Measurements from ENCODE around the gene VSX1. TPM values are rescaled to one million over a fixed set of nuclear protein-coding genes. Genes with fewer than 3 reads are reported as not detected.

The VSX1 gene
- total RNA-seq, result not detected in 2 replicates

- H3K36me3 Mint-ChIP-seq (ENCODE audit: low read depth), result no peaks in the 10 kb centered on the region
- DNase-seq (ENCODE audit: low spot score), result no peak
- peaks cover 10% of the 10 kb centered on the region for H3K4me1 Mint-ChIP-seq (ENCODE audit: low read depth)
- H3K27ac Mint-ChIP-seq, result no peak within 1 kb of the TSS
- peaks cover 86% of the 10 kb centered on the region for H3K27me3 Mint-ChIP-seq (ENCODE audit: low read depth)
- no peaks in the 10 kb centered on the region for H3K9me3 Mint-ChIP-seq
- intact Hi-C loops (cut with micrococcal nuclease), result no loop called here
- no peak within 1 kb of the TSS for H3K4me3 Mint-ChIP-seq (ENCODE audit: low read depth)
Observed at GRCh38 chr20:25081730-25082497, at the start of gene VSX1. Gene VSX1, minus strand, starts transcription at chr20:25082141. Its CDS starts 45 bp downstream, at chr20:25082096.

DNA sequence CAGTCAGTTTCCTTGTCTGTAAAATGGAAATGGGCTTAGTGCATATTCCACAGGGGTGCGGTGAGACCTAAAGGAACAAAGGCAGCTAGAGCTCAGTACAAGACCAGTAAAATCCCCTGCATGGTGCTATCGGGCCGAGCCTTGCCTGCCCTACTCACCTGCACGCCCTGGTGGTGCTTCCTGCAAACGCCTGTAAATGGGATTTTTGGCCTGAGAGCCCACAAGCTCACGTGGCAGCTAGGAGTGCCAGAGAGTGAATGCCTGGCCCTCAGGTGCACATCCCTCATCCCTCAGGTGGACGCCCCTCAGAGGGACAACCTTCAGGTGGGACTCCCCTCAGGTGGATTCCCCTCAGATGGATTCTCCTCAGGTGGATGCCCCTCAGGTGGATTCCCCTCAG lies 48.0 kb upstream of the VSX1 start:
- Mint-ChIP-seq H3K9me3 (no peaks in the 10 kb centered on the region), H3K27me3 (ENCODE audit: low read depth) (peaks cover 2% of the 10 kb centered on the region), H3K4me1 (ENCODE audit: low read depth) (no peaks in the 10 kb centered on the region), H3K4me3 (ENCODE audit: low read depth) (no peak overlapping the region), H3K27ac (no peak overlapping the region), H3K36me3 (ENCODE audit: low read depth) (no peaks in the 10 kb centered on the region)
- intact Hi-C loops (cut with micrococcal nuclease), result no loop called here
- DNase-seq (ENCODE audit: low spot score), result no peak

DNA sequence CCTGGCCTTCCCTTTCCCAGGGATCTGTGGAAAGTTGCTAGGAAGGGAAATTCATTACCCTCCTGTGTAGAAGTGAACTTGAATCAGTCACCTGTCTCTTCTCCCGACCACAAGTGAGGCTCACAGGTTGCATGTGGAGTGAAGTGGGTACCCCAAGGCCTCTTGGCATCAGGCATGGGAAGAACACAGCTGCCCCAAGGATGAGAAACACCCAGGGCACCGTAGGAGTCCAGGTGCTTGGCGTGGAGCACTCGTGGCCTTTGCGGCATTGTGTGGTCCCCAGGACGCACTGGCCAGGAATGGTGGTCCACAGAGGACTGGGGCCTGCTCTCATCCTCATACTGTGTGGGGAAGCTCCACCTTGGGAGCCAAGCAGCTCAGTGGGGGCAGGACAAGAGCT lies 47.5 kb upstream of the VSX1 start:
- intact Hi-C loops (cut with micrococcal nuclease), result no loop called here
- no peak for DNase-seq (ENCODE audit: low spot score)

DNA sequence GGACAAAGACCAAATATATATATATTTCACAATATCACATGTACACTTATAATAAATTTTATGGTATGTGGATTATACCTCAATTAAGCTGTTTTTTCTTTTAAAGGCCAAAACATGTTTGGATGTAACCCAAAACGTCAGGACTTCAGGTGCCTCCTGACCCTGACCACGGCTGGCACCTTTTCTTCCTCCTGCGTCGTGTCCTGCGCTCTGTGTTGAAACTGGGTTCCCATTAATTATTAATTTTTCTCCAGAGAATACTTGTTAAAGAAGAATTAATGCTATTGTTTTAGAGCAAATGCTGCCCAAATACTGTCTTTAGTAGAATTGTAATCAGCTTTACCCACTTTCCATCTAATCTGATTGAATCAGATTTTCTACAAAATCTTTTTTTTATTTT lies 46.7 kb upstream of the VSX1 start:
- H3K4me3 Mint-ChIP-seq (ENCODE audit: low read depth), result no peak overlapping the region
- H3K27ac Mint-ChIP-seq, result no peak overlapping the region
- intact Hi-C loops (cut with micrococcal nuclease), result no loop called here
- no peaks in the 10 kb centered on the region for H3K4me1 Mint-ChIP-seq (ENCODE audit: low read depth)
- H3K36me3 Mint-ChIP-seq (ENCODE audit: low read depth), result no peaks in the 10 kb centered on the region
- peaks cover 2% of the 10 kb centered on the region for H3K27me3 Mint-ChIP-seq (ENCODE audit: low read depth)
- H3K9me3 Mint-ChIP-seq, result no peaks in the 10 kb centered on the region
- no peak for DNase-seq (ENCODE audit: low spot score)

More for the DNA sequence above, 47.5 kb upstream of the VSX1 start:
- H3K27ac Mint-ChIP-seq, result no peak overlapping the region
- H3K27me3 Mint-ChIP-seq (ENCODE audit: low read depth), result peaks cover 2% of the 10 kb centered on the region
- H3K36me3 Mint-ChIP-seq (ENCODE audit: low read depth), result no peaks in the 10 kb centered on the region
- no peaks in the 10 kb centered on the region for H3K9me3 Mint-ChIP-seq
- no peaks in the 10 kb centered on the region for H3K4me1 Mint-ChIP-seq (ENCODE audit: low read depth)
- H3K4me3 Mint-ChIP-seq (ENCODE audit: low read depth), result no peak overlapping the region

DNA sequence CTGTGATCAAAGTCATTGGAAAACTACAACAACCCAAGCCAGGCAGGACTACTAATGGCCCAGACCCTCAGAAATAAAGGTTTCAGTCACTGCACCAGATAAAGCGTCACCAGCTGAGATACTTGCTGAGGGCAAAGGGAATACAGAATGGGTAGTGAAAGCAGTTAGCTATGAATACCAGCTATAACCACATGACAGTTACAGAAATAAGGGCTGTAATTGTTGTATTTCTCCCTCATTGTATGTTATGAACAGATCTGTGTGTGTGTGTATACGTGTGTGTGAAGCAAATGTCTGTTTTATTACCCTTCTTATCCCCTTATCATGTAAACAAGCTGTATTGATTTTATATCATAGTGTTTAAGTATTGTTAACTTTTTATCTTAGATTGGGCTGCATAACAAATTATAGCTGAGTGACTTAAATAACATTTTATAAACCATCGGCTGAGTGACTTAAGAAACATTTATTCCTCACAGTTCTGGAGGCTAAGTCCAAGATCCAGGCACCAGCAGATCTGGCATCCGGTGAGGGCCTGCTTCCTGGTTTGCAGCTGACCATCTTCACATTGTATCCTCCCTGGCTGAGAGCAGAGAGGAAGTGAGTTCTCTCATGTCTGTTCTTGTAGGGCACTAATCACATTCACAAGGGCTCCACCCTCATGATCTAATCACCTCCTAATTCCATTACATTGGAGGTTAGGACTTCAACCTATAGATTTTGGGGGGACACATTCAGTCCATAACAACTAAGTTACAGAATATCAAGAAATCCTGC lies 46.0 kb upstream of the VSX1 start:
- Mint-ChIP-seq H3K9me3 (no peaks in the 10 kb centered on the region), H3K27me3 (ENCODE audit: low read depth) (peaks cover 6% of the 10 kb centered on the region), H3K4me1 (ENCODE audit: low read depth) (no peaks in the 10 kb centered on the region), H3K4me3 (ENCODE audit: low read depth) (no peak overlapping the region), H3K36me3 (ENCODE audit: low read depth) (no peaks in the 10 kb centered on the region), H3K27ac (no peak overlapping the region)
- intact Hi-C loops (cut with micrococcal nuclease), result no loop called here
- DNase-seq (ENCODE audit: low spot score), result no peak

DNA sequence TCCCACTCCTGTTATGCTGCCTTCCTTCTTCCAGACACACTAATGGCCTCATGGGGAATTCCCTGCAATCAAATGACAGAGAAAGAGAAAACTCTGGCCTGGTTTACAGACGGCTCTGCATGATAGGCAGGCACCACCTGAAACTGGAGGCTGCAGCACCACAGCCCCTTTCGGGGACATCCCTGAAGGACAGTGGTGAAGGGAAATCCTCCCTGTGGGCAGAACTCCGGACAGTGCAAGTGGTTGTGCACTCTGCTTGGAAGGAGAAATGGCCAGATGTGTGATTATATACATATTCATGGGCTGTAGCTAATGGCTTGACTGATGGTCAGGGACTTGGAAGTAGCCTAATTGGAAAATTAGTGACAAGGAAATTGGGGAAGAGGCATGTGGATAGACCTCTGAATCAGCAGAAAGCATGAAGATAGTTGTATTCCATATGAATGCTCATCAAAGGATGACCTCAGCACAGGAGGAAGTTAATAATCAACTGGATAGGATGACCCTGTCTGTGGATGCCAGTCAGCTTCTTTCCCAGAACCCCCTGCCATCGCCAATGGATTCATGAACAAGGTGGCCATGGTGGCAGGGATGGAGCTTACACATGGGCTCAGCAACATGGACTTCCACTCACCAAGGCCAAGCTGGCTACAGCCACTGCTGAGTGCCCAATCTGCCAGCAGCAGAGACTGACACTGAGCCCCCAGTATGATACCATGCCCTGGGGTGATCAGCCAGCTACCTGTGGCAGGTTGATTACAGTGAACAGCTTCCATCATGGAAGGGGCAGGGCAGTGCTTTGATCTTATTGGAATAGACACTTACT lies 44.5 kb upstream of the VSX1 start:
- no peak for DNase-seq (ENCODE audit: low spot score)
- H3K27ac Mint-ChIP-seq, result no peak overlapping the region
- no peaks in the 10 kb centered on the region for H3K9me3 Mint-ChIP-seq
- no peaks in the 10 kb centered on the region for H3K4me1 Mint-ChIP-seq (ENCODE audit: low read depth)
- H3K27me3 Mint-ChIP-seq (ENCODE audit: low read depth), result peaks cover 14% of the 10 kb centered on the region
- intact Hi-C loops (cut with micrococcal nuclease), result no loop called here
- no peak overlapping the region for H3K4me3 Mint-ChIP-seq (ENCODE audit: low read depth)
- H3K36me3 Mint-ChIP-seq (ENCODE audit: low read depth), result no peaks in the 10 kb centered on the region

DNA sequence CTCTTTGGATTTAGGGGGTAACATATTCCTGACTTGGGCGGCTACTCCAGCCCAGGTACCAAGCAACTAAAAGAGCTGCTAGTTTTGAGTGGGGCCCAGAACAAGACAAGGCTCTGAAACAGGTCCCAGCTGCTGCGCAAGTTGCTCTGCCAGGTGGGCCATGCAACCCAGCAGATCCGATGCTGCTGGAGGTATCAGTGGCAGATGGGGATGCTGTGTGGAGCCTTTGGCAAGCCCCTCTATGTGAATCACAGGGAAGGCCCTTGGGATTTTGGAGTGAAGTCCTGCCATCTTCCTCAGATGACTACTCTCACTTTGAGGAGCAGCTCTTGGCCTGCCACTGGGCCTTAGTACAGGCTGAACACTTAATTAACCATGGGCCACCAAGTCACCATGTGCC lies 43.7 kb upstream of the VSX1 start:
- Mint-ChIP-seq H3K4me3 (ENCODE audit: low read depth) (no peak overlapping the region), H3K36me3 (ENCODE audit: low read depth) (no peaks in the 10 kb centered on the region), H3K4me1 (ENCODE audit: low read depth) (no peaks in the 10 kb centered on the region), H3K27me3 (ENCODE audit: low read depth) (peaks cover 19% of the 10 kb centered on the region), H3K9me3 (no peaks in the 10 kb centered on the region), H3K27ac (no peak overlapping the region)
- intact Hi-C loops (cut with micrococcal nuclease), result no loop called here
- DNase-seq (ENCODE audit: low spot score), result no peak

DNA sequence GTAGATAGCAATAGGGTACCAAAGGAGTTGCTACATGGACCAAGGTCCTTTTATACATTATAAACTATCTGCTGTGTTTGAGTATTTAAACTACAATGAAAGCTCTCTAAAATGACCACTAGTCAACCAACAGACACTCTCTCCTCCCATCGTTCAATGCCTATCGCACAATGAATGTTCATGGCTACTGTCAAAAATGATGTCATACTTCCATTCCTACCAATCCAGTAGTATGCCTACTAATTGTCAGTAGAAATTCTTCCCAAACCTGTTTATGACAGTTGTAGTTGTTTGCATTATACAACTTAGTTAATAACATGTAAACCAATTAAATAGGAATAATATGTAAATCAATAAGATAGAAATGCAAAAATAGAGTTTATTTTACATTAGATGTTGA lies 39.0 kb upstream of the VSX1 start:
- no peaks in the 10 kb centered on the region for H3K36me3 Mint-ChIP-seq (ENCODE audit: low read depth)
- H3K4me3 Mint-ChIP-seq (ENCODE audit: low read depth), result no peak overlapping the region
- H3K9me3 Mint-ChIP-seq, result no peaks in the 10 kb centered on the region
- H3K4me1 Mint-ChIP-seq (ENCODE audit: low read depth), result no peaks in the 10 kb centered on the region
- DNase-seq (ENCODE audit: low spot score), result no peak
- intact Hi-C loops (cut with micrococcal nuclease), result no loop called here
- H3K27ac Mint-ChIP-seq, result no peak overlapping the region
- H3K27me3 Mint-ChIP-seq (ENCODE audit: low read depth), result peaks cover 23% of the 10 kb centered on the region

DNA sequence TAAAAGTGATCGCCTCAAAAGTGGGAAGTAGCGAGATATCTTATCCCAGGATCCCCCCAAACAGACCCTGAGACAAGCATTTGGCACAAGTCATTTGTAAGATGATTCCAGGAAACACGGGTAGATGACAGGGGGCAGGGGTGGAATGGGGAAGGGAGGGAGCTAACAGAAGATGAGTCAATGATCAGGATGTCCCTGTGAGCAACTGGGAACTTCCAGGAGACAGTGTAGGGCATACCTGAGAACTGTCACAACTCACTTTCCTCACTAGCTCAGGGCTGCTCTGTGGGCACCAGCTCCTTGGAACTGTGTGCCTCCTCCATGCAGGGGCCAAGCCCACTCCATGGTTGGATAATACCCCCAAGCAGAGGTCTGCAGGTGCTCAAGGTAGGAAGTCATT lies 38.5 kb upstream of the VSX1 start:
- no peaks in the 10 kb centered on the region for H3K9me3 Mint-ChIP-seq
- H3K36me3 Mint-ChIP-seq (ENCODE audit: low read depth), result no peaks in the 10 kb centered on the region
- H3K27me3 Mint-ChIP-seq (ENCODE audit: low read depth), result peaks cover 23% of the 10 kb centered on the region
- intact Hi-C loops (cut with micrococcal nuclease), result no loop called here
- DNase-seq (ENCODE audit: low spot score), result no peak
- H3K4me1 Mint-ChIP-seq (ENCODE audit: low read depth), result no peaks in the 10 kb centered on the region
- no peak overlapping the region for H3K27ac Mint-ChIP-seq
- H3K4me3 Mint-ChIP-seq (ENCODE audit: low read depth), result no peak overlapping the region

GRCh38 chr20:25118529-25118928 lies 36.6 kb upstream of the VSX1 start:
- intact Hi-C loops (cut with micrococcal nuclease), result no loop called here
- Mint-ChIP-seq H3K4me1 (ENCODE audit: low read depth) (no peaks in the 10 kb centered on the region), H3K27ac (no peak overlapping the region), H3K36me3 (ENCODE audit: low read depth) (no peaks in the 10 kb centered on the region), H3K4me3 (ENCODE audit: low read depth) (no peak overlapping the region), H3K27me3 (ENCODE audit: low read depth) (peaks cover 25% of the 10 kb centered on the region), H3K9me3 (no peaks in the 10 kb centered on the region)
- DNase-seq (ENCODE audit: low spot score), result no peak

- Mint-ChIP-seq H3K4me3 (ENCODE audit: low read depth) (no peak overlapping the region), H3K36me3 (ENCODE audit: low read depth) (no peaks in the 10 kb centered on the region), H3K27me3 (ENCODE audit: low read depth) (peaks cover 20% of the 10 kb centered on the region), H3K27ac (no peak overlapping the region), H3K9me3 (no peaks in the 10 kb centered on the region), H3K4me1 (ENCODE audit: low read depth) (no peaks in the 10 kb centered on the region)
- DNase-seq (ENCODE audit: low spot score), result no peak
- intact Hi-C loops (cut with micrococcal nuclease), result no loop called here
Observed at GRCh38 chr20:25117990-25118389, 36.0 kb upstream of the VSX1 start.

DNA sequence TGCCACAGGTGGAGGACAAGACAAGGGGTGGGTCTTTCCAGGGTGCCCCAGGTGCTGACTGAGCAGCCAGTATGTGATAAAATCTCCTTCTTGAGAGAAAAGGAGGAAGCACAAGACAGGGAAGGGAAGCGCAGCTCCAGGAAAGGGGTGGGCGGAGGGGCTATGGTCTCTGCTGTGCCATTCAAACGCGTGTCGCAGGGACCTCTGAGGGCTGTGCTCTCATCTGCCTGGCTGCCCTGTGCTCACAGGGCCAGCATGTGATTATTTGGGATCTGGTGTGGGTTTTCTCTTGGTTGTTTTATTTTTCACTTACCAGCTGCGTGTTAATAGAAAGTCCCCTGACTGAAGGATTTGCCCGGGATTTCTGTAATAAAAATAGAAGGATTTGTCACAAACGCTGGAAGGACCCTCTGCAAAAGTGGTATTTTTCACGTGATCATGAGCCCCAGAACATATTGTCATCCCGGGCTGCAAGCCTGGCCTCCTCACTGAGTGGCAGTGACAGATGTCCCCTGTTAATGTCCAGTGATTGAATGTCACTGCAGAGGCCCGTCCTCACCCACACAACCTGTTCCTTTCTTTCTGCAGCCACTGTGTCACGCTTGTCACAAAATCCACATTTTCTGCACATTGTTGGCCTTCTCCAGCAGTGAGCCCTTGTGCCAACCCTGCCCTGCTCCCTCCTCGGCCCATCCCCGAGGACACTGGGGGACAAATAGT lies 35.0 kb upstream of the VSX1 start:
- Mint-ChIP-seq H3K36me3 (ENCODE audit: low read depth) (no peaks in the 10 kb centered on the region), H3K9me3 (no peaks in the 10 kb centered on the region), H3K27ac (no peak overlapping the region), H3K27me3 (ENCODE audit: low read depth) (peaks cover 14% of the 10 kb centered on the region), H3K4me1 (ENCODE audit: low read depth) (no peaks in the 10 kb centered on the region), H3K4me3 (ENCODE audit: low read depth) (no peak overlapping the region)
- no peak for DNase-seq (ENCODE audit: low spot score)
- intact Hi-C loops (cut with micrococcal nuclease), result no loop called here
